GM23338 (cell line): ENCODE results near the gene FAM111B. TPM values are rescaled to one million over a fixed set of nuclear protein-coding genes. Genes with fewer than 3 reads are reported as not detected.

ENCODE experiments used
- ATAC-seq: fragments of 200-7000 bp; cut with Tn5 transposase; 3 replicates; pipeline ENCODE4 v1.9.1; 2020
- DNase-seq: peaks from one replicate; pipeline ENCODE4 v3.0.0-alpha.2; 2015; ENCODE audit warnings: low spot score
- H2AFZ ChIP-seq: fragments of 200-600 bp; sonication (generic); 2 replicates; pipeline ENCODE4 v1.8.0; 2016; ENCODE audit warnings: antibody characterized with exemption, mild to moderate bottlenecking, moderate library complexity
- H3F3A ChIP-seq: fragments of 200-600 bp; sonication (generic); replicated peaks from 2 replicates; pipeline ENCODE4 v1.8.0; 2017; ENCODE audit warnings: antibody characterized with exemption, mixed run types, low read depth
- H3K27ac ChIP-seq: fragments of 200-600 bp; sonication (generic); 2 replicates; pipeline ENCODE4 v1.6.1; 2016; ENCODE audit warnings: low read depth
- H3K27me3 ChIP-seq: fragments of 200-600 bp; sonication (generic); 2 replicates; pipeline ENCODE4 v1.8.0; 2016; ENCODE audit warnings: mild to moderate bottlenecking, mixed run types, moderate library complexity; ENCODE audit not compliant: insufficient read depth
- H3K36me3 ChIP-seq: fragments of 200-600 bp; sonication (generic); 2 replicates; pipeline ENCODE4 v1.8.0; 2016; ENCODE audit warnings: mild to moderate bottlenecking; ENCODE audit not compliant: insufficient read depth
- H3K4me1 ChIP-seq: fragments of 200-600 bp; sonication (generic); 2 replicates; pipeline ENCODE4 v1.8.0; 2016; ENCODE audit warnings: mild to moderate bottlenecking, moderate library complexity; ENCODE audit not compliant: insufficient read depth
- H3K4me2 ChIP-seq: fragments of 200-600 bp; sonication (generic); 2 replicates; pipeline ENCODE4 v1.7.1; 2017; ENCODE audit warnings: mixed run types
- H3K4me3 ChIP-seq: fragments of 200-600 bp; sonication (generic); 2 replicates; pipeline ENCODE4 v1.6.1; 2016; ENCODE audit warnings: mixed run types
- H3K79me2 ChIP-seq: fragments of 200-600 bp; sonication (generic); replicated peaks from 2 replicates; pipeline ENCODE4 v1.8.0; 2017; ENCODE audit warnings: mild to moderate bottlenecking; ENCODE audit not compliant: insufficient read depth
- H3K9me2 ChIP-seq: fragments of 200-600 bp; sonication (generic); 2 replicates; pipeline ENCODE4 v1.8.0; 2017; ENCODE audit not compliant: insufficient read depth
- H4K20me1 ChIP-seq: fragments of 200-600 bp; sonication (generic); replicated peaks from 2 replicates; pipeline ENCODE4 v1.8.0; 2017; ENCODE audit warnings: mild to moderate bottlenecking; ENCODE audit not compliant: insufficient read depth
- H3K27ac Mint-ChIP-seq: 2 replicates; pipeline ENCODE4 v1.8.0; 2020; ENCODE audit warnings: inconsistent platforms, mild to moderate bottlenecking, moderate library complexity, mixed read lengths
- H3K27me3 Mint-ChIP-seq: 3 replicates; pipeline ENCODE4 v1.8.0; 2022; ENCODE audit warnings: low read depth, mild to moderate bottlenecking, moderate library complexity, mixed read lengths, inconsistent platforms; ENCODE audit not compliant: insufficient read depth, poor library complexity
- H3K36me3 Mint-ChIP-seq: 3 replicates; pipeline ENCODE4 v1.8.0; 2021; ENCODE audit warnings: low read depth, mild to moderate bottlenecking, inconsistent platforms, moderate library complexity, mixed read lengths
- H3K4me1 Mint-ChIP-seq: 3 replicates; pipeline ENCODE4 v1.8.0; 2020; ENCODE audit warnings: mild to moderate bottlenecking, inconsistent platforms, mixed read lengths
- H3K4me3 Mint-ChIP-seq: 3 replicates; pipeline ENCODE4 v1.8.0; 2021; ENCODE audit warnings: moderate library complexity, mild to moderate bottlenecking, inconsistent platforms, mixed read lengths
- H3K9me3 Mint-ChIP-seq: 3 replicates; pipeline ENCODE4 v1.8.0; 2020; ENCODE audit warnings: moderate library complexity, mild to moderate bottlenecking, inconsistent platforms, mixed read lengths
- CREB1 ChIP-seq: fragments of 250-450 bp; sonication (Bioruptor Pico); IDR thresholded peaks from 2 replicates; pipeline ENCODE4 v1.5.0; 2020; ENCODE audit warnings: low read depth, mild to moderate bottlenecking, moderate library complexity
- CTCF ChIP-seq, 2 experiments: fragments of 200-600 bp in 1 of 2; sonication (generic) in 1 of 2; conservative IDR thresholded peaks; 2 replicates each; pipeline versions ENCODE4 v1.5.1 to v1.6.1; 2016 to 2017; ENCODE audit warnings: antibody characterized with exemption in 2 of 2, low read depth in 2 of 2, mild to moderate bottlenecking in 2 of 2, moderate library complexity in 1 of 2
- ETS1 ChIP-seq: IDR thresholded peaks from 2 replicates; pipeline ENCODE4 v1.6.1; 2016; ENCODE audit warnings: antibody characterized with exemption
- EZH2 ChIP-seq: fragments of 200-600 bp; sonication (generic); IDR thresholded peaks from one replicate; pipeline ENCODE4 v1.8.0; 2017; ENCODE audit warnings: antibody characterized with exemption, mild to moderate bottlenecking, low read depth; ENCODE audit not compliant: unreplicated experiment
- EZH2phosphoT487 ChIP-seq: fragments of 200-600 bp; sonication (generic); IDR thresholded peaks from one replicate; pipeline ENCODE4 v1.8.1; 2018; ENCODE audit warnings: antibody characterized with exemption; ENCODE audit not compliant: unreplicated experiment
- JUNB ChIP-seq: IDR thresholded peaks from one replicate; pipeline ENCODE4 v1.6.1; 2016; ENCODE audit warnings: antibody characterized with exemption; ENCODE audit not compliant: unreplicated experiment
- NANOG ChIP-seq: IDR thresholded peaks from 2 replicates; pipeline ENCODE4 v1.6.1; 2016; ENCODE audit warnings: antibody characterized with exemption, borderline replicate concordance
- POLR2AphosphoS5 ChIP-seq: IDR thresholded peaks from 2 replicates; pipeline ENCODE4 v1.6.1; 2016; ENCODE audit warnings: antibody characterized with exemption, low read depth
- REST ChIP-seq: IDR thresholded peaks from one replicate; pipeline ENCODE4 v1.6.1; 2018; ENCODE audit warnings: antibody characterized with exemption; ENCODE audit not compliant: unreplicated experiment
- STAT1 ChIP-seq: IDR thresholded peaks from one replicate; pipeline ENCODE4 v1.6.1; 2016; ENCODE audit warnings: antibody characterized with exemption; ENCODE audit not compliant: unreplicated experiment
- ZNF114 ChIP-seq: fragments of 250-450 bp; sonication (Bioruptor Pico); IDR thresholded peaks from 2 replicates; pipeline ENCODE4 v1.5.0; 2020; ENCODE audit warnings: mild to moderate bottlenecking, moderate library complexity
- ZNF331 ChIP-seq: fragments of 250-450 bp; sonication (Bioruptor Pico); IDR thresholded peaks from 2 replicates; pipeline ENCODE4 v1.5.0; 2020; ENCODE audit warnings: low read depth, mild to moderate bottlenecking, moderate library complexity
- ZNF462 ChIP-seq: fragments of 250-450 bp; sonication (Bioruptor Pico); IDR thresholded peaks from 2 replicates; pipeline ENCODE4 v1.5.0; 2020; ENCODE audit warnings: mild to moderate bottlenecking, moderate library complexity
- polyA plus RNA-seq: library from polyadenylated mRNA; unstranded; fragments of >200 nt; fragmentation: Nextera tagmentation; extraction: Ambion mirVana; gene quantifications from 2 replicates; pipeline ENCODE4 v1.2.1, GENCODE V29; 2016
- total RNA-seq: library from RNA; depleted of rRNA; stranded (reverse); fragments of >200 nt; shearing (Covaris generic); gene quantifications from 2 replicates; pipeline ENCODE4 v1.2.3, GENCODE V29; 2014

FAM111B gene
- total and polyA plus RNA-seq, 2 experiments from 2014 or later = 30.6 to 40.7 TPM

GRCh38 chr11:59088162-59088561 lies 18.9 kb upstream of the FAM111B start:
- Mint-ChIP-seq H3K36me3 (no peaks in the 10 kb centered on the region), H3K4me3 (no peak overlapping the region)
- H3K27me3 ChIP-seq = no peaks in the 10 kb centered on the region

More at GRCh38 chr11:59088162-59088561, 18.9 kb upstream of the FAM111B start:
- Histone ChIP-seq H3K4me1 (peaks cover 12% of the 10 kb centered on the region), H3F3A (no peaks in the 10 kb centered on the region), H3K79me2 (no peaks in the 10 kb centered on the region), H4K20me1 (no peaks in the 10 kb centered on the region), H3K4me2 (no peak overlapping the region), H2AFZ (no peak overlapping the region), H3K36me3 (no peaks in the 10 kb centered on the region), H3K27ac (no peak overlapping the region), H3K4me3 (no peak overlapping the region), H3K9me2 (0 out of 2 replicates have a peak, but pooled peaks cover 4% of the 10 kb centered on the region)
- Mint-ChIP-seq H3K27ac (no peak overlapping the region), H3K27me3 (peaks cover 3% of the 10 kb centered on the region), H3K4me1 (peaks cover 8% of the 10 kb centered on the region; the same call in 2 of the 3 replicates), H3K9me3 (no peaks in the 10 kb centered on the region)
- TF ChIP-seq EZH2 = no peak
- TF ChIP-seq REST = no peak
- no peak for TF ChIP-seq ZNF114 (CRISPR knock-in tag)
- TF ChIP-seq ETS1 = no peak
- TF ChIP-seq ZNF331 = no peak
- no peak for TF ChIP-seq JUNB
- TF ChIP-seq STAT1 = no peak
- no peak for TF ChIP-seq CREB1
- TF ChIP-seq CTCF (conservative IDR thresholded peaks at IDR 0.05; ENCODE audit: low read depth in 2 of 2) = no peak
- TF ChIP-seq EZH2phosphoT487 = no peak
- TF ChIP-seq NANOG = no peak
- no peak for TF ChIP-seq POLR2AphosphoS5
- TF ChIP-seq ZNF462 (CRISPR knock-in tag) = no peak
- no peak for ATAC-seq
- no peak for DNase-seq
